ENCODE data around the gene ZBTB16.

ZBTB16 gene

GRCh38 chr11:114116357-114116756 is 56.8 kb downstream of the ZBTB16 start:
- ChIA-PET CTCF (no interaction called here), POLR2A (no interaction called here)
- TF ChIP-seq BHLHE40 (IDR thresholded peaks at IDR 0.05; ENCODE audit: borderline replicate concordance) (no peak), NFRKB (IDR thresholded peaks at IDR 0.05) (no peak), L3MBTL2 (conservative IDR thresholded peaks at IDR 0.05) (no peak), ARNT (IDR thresholded peaks at IDR 0.05) (no peak), LEF1 (IDR thresholded peaks at IDR 0.05; ENCODE audit: borderline replicate concordance) (no peak), FOXK2 (IDR thresholded peaks at IDR 0.05) (no peak), FOXM1 (IDR thresholded peaks at IDR 0.05; ENCODE audit: borderline replicate concordance) (no peak), CTBP1 (IDR thresholded peaks at IDR 0.05; ENCODE audit: borderline replicate concordance) (no peak), ELF4 (IDR thresholded peaks at IDR 0.05) (no peak), FOXA1 (IDR thresholded peaks at IDR 0.05) (no peak), ZNF384 (IDR thresholded peaks at IDR 0.05) (no peak), HDGF (IDR thresholded peaks at IDR 0.05; ENCODE audit: borderline replicate concordance) (no peak)
- TF ChIP-seq, protein P1, sequence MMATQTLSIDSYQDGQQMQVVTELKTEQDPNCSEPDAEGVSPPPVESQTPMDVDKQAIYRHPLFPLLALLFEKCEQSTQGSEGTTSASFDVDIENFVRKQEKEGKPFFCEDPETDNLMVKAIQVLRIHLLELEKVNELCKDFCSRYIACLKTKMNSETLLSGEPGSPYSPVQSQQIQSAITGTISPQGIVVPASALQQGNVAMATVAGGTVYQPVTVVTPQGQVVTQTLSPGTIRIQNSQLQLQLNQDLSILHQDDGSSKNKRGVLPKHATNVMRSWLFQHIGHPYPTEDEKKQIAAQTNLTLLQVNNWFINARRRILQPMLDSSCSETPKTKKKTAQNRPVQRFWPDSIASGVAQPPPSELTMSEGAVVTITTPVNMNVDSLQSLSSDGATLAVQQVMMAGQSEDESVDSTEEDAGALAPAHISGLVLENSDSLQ (IDR thresholded peaks at IDR 0.05): no peak
- no peak for DNase-seq (ENCODE audit: extremely low spot score)

DNA sequence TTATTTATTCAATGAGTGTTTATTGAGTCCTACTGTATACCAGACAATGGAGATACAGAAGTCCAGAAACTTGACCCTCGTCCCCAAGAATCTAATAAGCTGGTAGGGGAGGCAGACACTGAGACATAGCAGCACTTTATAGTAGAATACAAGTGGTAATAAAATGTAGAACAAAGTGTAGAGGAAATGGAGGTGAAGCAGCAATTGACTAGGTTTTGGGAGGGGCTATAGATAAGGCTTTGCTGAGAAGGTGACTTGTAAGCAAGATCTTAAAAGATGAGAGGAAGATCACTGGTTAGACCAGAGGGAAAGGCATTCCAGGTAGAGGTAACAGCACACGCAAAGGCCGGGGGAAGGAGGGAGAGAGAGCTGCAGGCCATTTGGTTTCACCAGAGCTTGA is 57.3 kb downstream of the ZBTB16 start:
- TF ChIP-seq ARNT (IDR thresholded peaks at IDR 0.05) (no peak), SP1 (IDR thresholded peaks at IDR 0.05) (no peak), FOXM1 (IDR thresholded peaks at IDR 0.05; ENCODE audit: borderline replicate concordance) (no peak), L3MBTL2 (conservative IDR thresholded peaks at IDR 0.05) (no peak), FOXA1 (IDR thresholded peaks at IDR 0.05) (no peak), SUZ12 (IDR thresholded peaks at IDR 0.05) (no peak), LEF1 (IDR thresholded peaks at IDR 0.05; ENCODE audit: borderline replicate concordance) (no peak)
- TF ChIP-seq, protein P1 (IDR thresholded peaks at IDR 0.05): no peak
- ChIA-PET POLR2A (no interaction called here), CTCF (no interaction called here)

GRCh38 chr11:114120606-114121005 is 61.1 kb downstream of the ZBTB16 start:
- ChIA-PET CTCF (no interaction called here), POLR2A (no interaction called here)
- TF ChIP-seq BHLHE40 (IDR thresholded peaks at IDR 0.05; ENCODE audit: borderline replicate concordance) (no peak), CTBP1 (IDR thresholded peaks at IDR 0.05; ENCODE audit: borderline replicate concordance) (no peak), LEF1 (IDR thresholded peaks at IDR 0.05; ENCODE audit: borderline replicate concordance) (no peak), ZNF384 (IDR thresholded peaks at IDR 0.05) (no peak), ELF4 (IDR thresholded peaks at IDR 0.05) (no peak), ARNT (IDR thresholded peaks at IDR 0.05) (no peak), TARDBP (IDR thresholded peaks at IDR 0.05) (no peak), FOXK2 (IDR thresholded peaks at IDR 0.05) (no peak), SP1 (IDR thresholded peaks at IDR 0.05) (no peak), FOXA1 (IDR thresholded peaks at IDR 0.05) (no peak), L3MBTL2 (conservative IDR thresholded peaks at IDR 0.05) (no peak), NFRKB (IDR thresholded peaks at IDR 0.05) (no peak), FOXM1 (IDR thresholded peaks at IDR 0.05; ENCODE audit: borderline replicate concordance) (no peak)
- TF ChIP-seq, protein P1 (IDR thresholded peaks at IDR 0.05): no peak
- no peak for DNase-seq (ENCODE audit: extremely low spot score)

More for the DNA sequence above, 57.3 kb downstream of the ZBTB16 start:
- DNase-seq (ENCODE audit: extremely low spot score): no peak

- TF ChIP-seq CTBP1 (IDR thresholded peaks at IDR 0.05; ENCODE audit: borderline replicate concordance) (no peak), ZNF384 (IDR thresholded peaks at IDR 0.05) (no peak), FOXA1 (IDR thresholded peaks at IDR 0.05) (no peak), TARDBP (IDR thresholded peaks at IDR 0.05) (no peak), SUZ12 (IDR thresholded peaks at IDR 0.05) (no peak), ARNT (IDR thresholded peaks at IDR 0.05) (no peak), SP1 (IDR thresholded peaks at IDR 0.05) (no peak), BHLHE40 (IDR thresholded peaks at IDR 0.05; ENCODE audit: borderline replicate concordance) (no peak), ELF4 (IDR thresholded peaks at IDR 0.05) (no peak), FOXK2 (IDR thresholded peaks at IDR 0.05) (no peak), FOXM1 (IDR thresholded peaks at IDR 0.05; ENCODE audit: borderline replicate concordance) (no peak), HDGF (IDR thresholded peaks at IDR 0.05; ENCODE audit: borderline replicate concordance) (no peak), L3MBTL2 (conservative IDR thresholded peaks at IDR 0.05) (no peak), LEF1 (IDR thresholded peaks at IDR 0.05; ENCODE audit: borderline replicate concordance) (no peak)
- no peak for DNase-seq (ENCODE audit: extremely low spot score)
- POLR2A ChIA-PET: no interaction called here
- CTCF ChIA-PET: no interaction called here
Measured at GRCh38 chr11:114121138-114121537, 61.6 kb downstream of the ZBTB16 start.

DNA sequence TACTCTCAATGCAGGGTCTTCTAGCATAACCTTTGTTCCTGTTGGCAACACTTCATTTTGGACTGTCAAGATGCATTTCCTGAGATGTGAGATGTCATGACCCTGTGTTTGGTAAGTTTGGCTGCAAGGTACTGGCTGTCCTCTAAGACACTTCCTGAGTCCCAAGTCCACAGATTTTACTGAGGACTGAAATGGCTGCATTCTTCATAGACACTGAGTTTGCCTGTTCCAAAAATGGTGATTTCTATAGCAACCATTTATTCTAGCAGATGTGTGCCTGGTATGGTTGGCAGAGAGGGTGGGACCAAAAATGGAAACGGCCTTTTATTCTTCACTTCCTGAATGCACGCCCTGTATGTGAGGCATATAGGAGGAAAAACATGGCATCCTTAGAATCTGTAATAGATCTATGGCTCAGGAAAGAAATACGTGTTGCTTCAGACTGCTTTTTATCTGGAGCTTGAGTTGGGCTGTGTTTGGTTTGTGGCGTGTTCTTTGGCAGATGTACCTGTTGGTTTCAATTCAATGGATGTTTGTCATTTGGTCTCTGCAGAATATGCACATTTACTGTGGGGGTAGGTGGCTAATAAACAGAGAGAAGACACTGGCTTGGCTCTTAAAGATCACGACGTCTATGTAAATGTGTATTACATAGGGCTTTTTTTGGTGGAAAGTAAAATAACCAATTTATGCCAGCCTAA is 62.4 kb downstream of the ZBTB16 start:
- no peak for TF ChIP-seq ELF4 (IDR thresholded peaks at IDR 0.05)
- TF ChIP-seq, protein P1 (IDR thresholded peaks at IDR 0.05): no peak
- TF ChIP-seq TARDBP (IDR thresholded peaks at IDR 0.05): no peak
- DNase-seq (ENCODE audit: extremely low spot score): no peak
- ChIA-PET POLR2A (no interaction called here), CTCF (no interaction called here)

- POLR2A ChIA-PET: no interaction called here
- CTCF ChIA-PET: no interaction called here
- DNase-seq (ENCODE audit: extremely low spot score): no peak
- TF ChIP-seq ZNF384 (IDR thresholded peaks at IDR 0.05): no peak
- TF ChIP-seq NFRKB (IDR thresholded peaks at IDR 0.05): no peak
- no peak for TF ChIP-seq FOXM1 (IDR thresholded peaks at IDR 0.05; ENCODE audit: borderline replicate concordance)
- TF ChIP-seq, protein P1 (IDR thresholded peaks at IDR 0.05): no peak
- no peak for TF ChIP-seq BHLHE40 (IDR thresholded peaks at IDR 0.05; ENCODE audit: borderline replicate concordance)
- TF ChIP-seq FOXK2 (IDR thresholded peaks at IDR 0.05): no peak
- no peak for TF ChIP-seq SUZ12 (IDR thresholded peaks at IDR 0.05)
- TF ChIP-seq FOXA1 (IDR thresholded peaks at IDR 0.05): no peak
- TF ChIP-seq SP1 (IDR thresholded peaks at IDR 0.05): no peak
- no peak for TF ChIP-seq ARNT (IDR thresholded peaks at IDR 0.05)
- no peak for TF ChIP-seq L3MBTL2 (conservative IDR thresholded peaks at IDR 0.05)
- TF ChIP-seq ELF4 (IDR thresholded peaks at IDR 0.05): no peak
- no peak for TF ChIP-seq CTBP1 (IDR thresholded peaks at IDR 0.05; ENCODE audit: borderline replicate concordance)
- TF ChIP-seq HDGF (IDR thresholded peaks at IDR 0.05; ENCODE audit: borderline replicate concordance): no peak
- TF ChIP-seq TARDBP (IDR thresholded peaks at IDR 0.05): no peak
- TF ChIP-seq LEF1 (IDR thresholded peaks at IDR 0.05; ENCODE audit: borderline replicate concordance): no peak
Measured at GRCh38 chr11:114122686-114123085, 63.2 kb downstream of the ZBTB16 start.

All from HEK293T (cell line).